Kidney (tissue), 14 donors: Measurements from ENCODE around the gene ACSF3. TPM values are rescaled to one million over a fixed set of nuclear protein-coding genes. Genes with fewer than 3 reads are reported as not detected.

Source experiments
- DNase-seq, 5 donors: peaks; one replicate each; pipeline ENCODE4 v3.0.0-alpha.2; 2013 to 2020
- FAIRE-seq: peaks from 2 replicates; lab custom pipeline; 2012; peaks lifted over from hg19 to GRCh38; lab: Jason Lieb, UNC
- H3K27ac ChIP-seq, 2 donors: one replicate each; pipeline ENCODE4 v1.7.0; 2013; ENCODE audit warnings: low read depth in 2 of 2, low read length in 2 of 2, inconsistent platforms in 1 of 2
- H3K27me3 ChIP-seq: one replicate; pipeline ENCODE4 v1.7.1; 2013; ENCODE audit warnings: low read length, inconsistent platforms; ENCODE audit not compliant: control insufficient read depth, insufficient read depth
- H3K36me3 ChIP-seq, 3 donors: one replicate each; pipeline versions ENCODE4 v1.7.0 to v1.7.1; 2013; ENCODE audit warnings: low read length in 3 of 3, control low read depth in 1 of 3, inconsistent platforms in 1 of 3; ENCODE audit not compliant: insufficient read depth in 3 of 3, control insufficient read depth in 2 of 3
- H3K4me1 ChIP-seq, 3 donors: one replicate each; pipeline versions ENCODE4 v1.7.0 to v1.7.1; 2013; ENCODE audit warnings: low read length in 3 of 3, inconsistent platforms in 1 of 3, low read depth in 1 of 3; ENCODE audit not compliant: control insufficient read depth in 2 of 3, insufficient read depth in 2 of 3
- H3K4me3 ChIP-seq, 3 donors: one replicate each; pipeline versions ENCODE4 v1.7.0 to v1.8.1; 2013; ENCODE audit warnings: low read length in 3 of 3, control low read depth in 1 of 3, inconsistent platforms in 1 of 3
- H3K9ac ChIP-seq, 3 donors: one replicate each; pipeline versions ENCODE4 v1.7.0 to v1.7.1; 2013; ENCODE audit warnings: low read length in 3 of 3, control low read depth in 1 of 3, inconsistent platforms in 1 of 3
- H3K9me3 ChIP-seq, 3 donors: one replicate each; pipeline versions ENCODE4 v1.7.0 to v1.7.1; 2013; ENCODE audit warnings: low read length in 3 of 3, control low read depth in 1 of 3, inconsistent platforms in 1 of 3; ENCODE audit not compliant: control insufficient read depth in 2 of 3, insufficient read depth in 1 of 3
- CTCF ChIP-seq: IDR thresholded peaks from 3 replicates; pipeline ENCODE4 v1.5.1; 2012; ENCODE audit warnings: mild to moderate bottlenecking, moderate library complexity, borderline replicate concordance; ENCODE audit not compliant: insufficient read depth; ENCODE audit errors: extremely low read depth
- intact Hi-C: fragments of 100-400 bp; cut with DNase I; formaldehyde crosslinking; loops from one replicate; pipeline ENCODE4 v1.11.1; 2022
- polyA plus RNA-seq: library from polyadenylated mRNA; stranded (reverse); fragments of 350-450 nt; fragmentation: Illumina TruSeq; extraction: RNeasy Lipid Tissue Mini Kit (QIAGEN cat#74804); gene quantifications from one replicate; pipeline ENCODE4 v1.2.3, GENCODE V29; 2014; ENCODE audit warnings: low read depth, low replicate concordance; ENCODE audit not compliant: insufficient read depth
- total RNA-seq: library from RNA; stranded (reverse); fragmentation: NEBNext Ultra II Directional; extraction: Animal tissue kit (Norgen Biotek cat#: 25700); gene quantifications from one replicate; pipeline ENCODE4 v1.2.1, GENCODE V29; 2021
- donor health status: control.
- donor health status: control.
- donor health status: control.
- donor health status: control.
- donor health status: control.
- donor health status: DM: yes; HTN: yes; CAD: no.
- donor health status: Normal renal cell carcinoma (clear cell type).

The ACSF3 gene
- total and polyA plus RNA-seq, 2 donors from 2014 or later = 33.2 to 39.0 TPM

DNA sequence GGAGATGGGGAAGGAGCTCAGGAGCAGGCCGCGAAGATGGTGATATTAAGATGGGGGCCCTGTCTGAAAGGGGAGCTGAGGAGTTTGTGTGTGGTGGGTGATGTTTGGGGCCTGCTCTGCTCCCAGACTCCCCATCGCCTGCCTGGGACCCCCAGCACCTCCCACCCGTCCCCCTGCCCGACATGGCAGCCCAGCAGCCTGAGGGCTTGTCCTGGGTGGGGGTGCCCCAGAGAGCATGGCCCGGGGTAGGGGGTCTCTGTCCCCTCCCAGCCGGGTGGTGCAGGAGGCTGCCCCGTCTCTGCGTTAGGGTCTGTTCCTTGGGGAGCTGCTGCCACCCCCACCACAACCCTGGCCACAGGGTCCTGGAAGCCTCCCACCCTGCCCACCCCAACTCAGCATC lies 83.1 kb downstream of the ACSF3 start:
- no peak for TF ChIP-seq CTCF
- no peak for FAIRE-seq
- Histone ChIP-seq H3K4me1 (peaks cover 0 to 1% (median 0%) of the 10 kb centered on the region in 3 donors), H3K27me3 (no peaks in the 10 kb centered on the region), H3K36me3 (no peaks in the 10 kb centered on the region), H3K9me3 (no peaks in the 10 kb centered on the region), H3K27ac (no peak overlapping the region), H3K9ac (no peak overlapping the region), H3K4me3 (no peak overlapping the region)
- no peak for DNase-seq
- intact Hi-C loops = no loop called here

DNA sequence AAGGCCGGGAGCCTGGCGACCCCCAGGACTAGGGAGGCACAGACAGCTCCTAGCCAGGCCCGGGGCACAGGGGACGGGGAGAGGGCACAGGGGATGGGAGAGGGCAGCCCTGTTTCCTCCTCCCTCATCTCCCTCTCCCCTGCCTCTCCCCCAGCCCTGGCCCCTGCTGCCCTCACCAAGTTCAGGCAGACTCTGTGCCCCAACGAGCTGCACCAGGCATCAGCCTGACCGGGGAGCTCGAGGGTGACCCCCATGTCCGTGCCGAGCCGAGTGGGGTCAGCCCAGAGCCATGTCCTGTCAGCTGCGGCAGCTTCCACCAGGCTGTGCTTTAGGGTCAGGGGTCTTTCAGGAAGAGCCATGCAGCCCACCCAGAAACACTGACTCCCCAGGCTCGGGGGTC lies 83.8 kb downstream of the ACSF3 start:
- TF ChIP-seq CTCF = no peak
- no peak overlapping the region for H3K4me3 ChIP-seq
- H3K9me3 ChIP-seq = no peaks in the 10 kb centered on the region
- no peak for FAIRE-seq
- H3K36me3 ChIP-seq = no peaks in the 10 kb centered on the region
- no peaks in the 10 kb centered on the region for H3K27me3 ChIP-seq
- intact Hi-C loops = no loop called here
- DNase-seq = no peak
- no peak overlapping the region for H3K27ac ChIP-seq
- no peaks in the 10 kb centered on the region for H3K4me1 ChIP-seq
- H3K9ac ChIP-seq = no peak overlapping the region

DNA sequence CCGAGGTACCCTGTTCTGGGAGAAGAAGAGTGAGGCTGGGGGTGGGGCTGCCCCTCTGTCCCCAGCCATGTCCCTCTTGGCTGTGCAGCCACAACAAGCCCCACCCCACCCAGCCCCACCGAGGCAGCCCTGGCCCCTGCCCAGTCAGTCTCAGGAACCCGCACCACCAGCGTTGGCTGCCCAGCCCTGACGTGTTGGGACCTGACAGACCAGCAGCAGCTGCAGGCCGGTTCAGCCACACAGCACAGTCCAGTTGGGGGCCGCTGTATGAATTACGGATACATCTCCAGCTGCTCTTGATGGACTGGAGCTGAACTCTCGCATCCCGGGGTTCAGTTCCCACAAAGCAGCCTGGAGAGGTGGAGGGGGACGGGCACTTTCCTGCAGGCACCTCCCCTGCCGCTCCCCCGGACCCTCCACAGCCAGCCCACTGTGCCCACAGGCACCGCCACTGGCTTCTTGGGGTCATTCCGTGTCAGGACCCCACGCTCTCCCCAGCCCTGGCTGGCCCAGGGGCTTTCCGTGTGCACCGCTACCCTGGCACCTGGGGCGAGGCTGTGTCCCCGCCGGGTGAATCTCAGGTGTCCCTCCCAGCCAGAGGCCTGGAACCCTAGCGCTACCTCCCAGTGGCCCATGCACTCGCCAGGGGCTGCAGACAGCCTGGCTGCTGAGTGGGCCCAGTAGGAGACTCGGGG lies 84.9 kb downstream of the ACSF3 start:
- Histone ChIP-seq H3K9me3 (no peaks in the 10 kb centered on the region), H3K9ac (no peak overlapping the region), H3K36me3 (no peaks in the 10 kb centered on the region), H3K4me3 (no peak overlapping the region), H3K4me1 (no peaks in the 10 kb centered on the region), H3K27me3 (no peaks in the 10 kb centered on the region), H3K27ac (no peak overlapping the region)
- TF ChIP-seq CTCF = no peak
- FAIRE-seq (no peak), DNase-seq (no peak)
- intact Hi-C loops = no loop called here

GRCh38 chr16:89179148-89179484 lies 85.5 kb downstream of the ACSF3 start:
- FAIRE-seq (no peak), DNase-seq (no peak)
- Histone ChIP-seq H3K9me3 (no peaks in the 10 kb centered on the region), H3K36me3 (no peaks in the 10 kb centered on the region), H3K27me3 (no peaks in the 10 kb centered on the region), H3K9ac (no peak overlapping the region), H3K4me1 (no peaks in the 10 kb centered on the region), H3K27ac (no peak overlapping the region), H3K4me3 (no peak overlapping the region)
- TF ChIP-seq CTCF = no peak
- intact Hi-C loops = no loop called here
